H1 (cell line): ENCODE data around the gene KLHDC8B. TPM values are rescaled to one million over a fixed set of nuclear protein-coding genes. Genes with fewer than 3 reads are reported as not detected.

Experiments used
- CTCF ChIA-PET: fragments of 300-600 bp; sonication (Branson Sonifier 250); formaldehyde crosslinking; loops from one replicate; lab custom pipeline; 2021; ENCODE audit not compliant: partially characterized antibody; lab: Charles Lee
- POLR2A ChIA-PET: fragments of 300-600 bp; sonication (Branson Sonifier 250); formaldehyde crosslinking; loops from one replicate; lab custom pipeline; 2021; ENCODE audit warnings: inconsistent platforms; ENCODE audit not compliant: partially characterized antibody; lab: Charles Lee
- DNase-seq, 2 experiments: peaks; one replicate each; pipeline versions ENCODE4 v3.0.0 to v3.0.0-alpha.2; 2010 to 2022; ENCODE audit warnings: low spot score in 2 of 2, low read depth in 1 of 2, mixed read lengths in 1 of 2
- FAIRE-seq: peaks from 2 replicates; lab custom pipeline; 2011; peaks lifted over from hg19 to GRCh38; lab: Jason Lieb, UNC
- H2AFZ ChIP-seq: 2 replicates; pipeline ENCODE4 v1.8.1; 2012; ENCODE audit warnings: low read length, inconsistent platforms
- H2AK5ac ChIP-seq: 2 replicates; pipeline ENCODE4 v1.6.1; 2013; ENCODE audit warnings: low read depth, low read length
- H2BK120ac ChIP-seq: replicated peaks from 2 replicates; pipeline ENCODE3; 2013; ENCODE audit warnings: low read depth, low read length, inconsistent platforms
- H2BK12ac ChIP-seq: 2 replicates; pipeline ENCODE4 v1.6.1; 2013; ENCODE audit warnings: low read depth, low read length
- H2BK15ac ChIP-seq: 2 replicates; pipeline ENCODE4 v1.6.1; 2013; ENCODE audit warnings: low read length
- H2BK20ac ChIP-seq: 2 replicates; pipeline ENCODE4 v1.6.1; 2013; ENCODE audit warnings: low read length
- H2BK5ac ChIP-seq: 2 replicates; pipeline ENCODE4 v1.6.1; 2013; ENCODE audit warnings: low read depth, low read length
- H3K14ac ChIP-seq: 2 replicates; pipeline ENCODE4 v1.6.1; 2013; ENCODE audit warnings: inconsistent platforms; ENCODE audit not compliant: insufficient read length
- H3K18ac ChIP-seq: 2 replicates; pipeline ENCODE4 v1.6.1; 2013; ENCODE audit warnings: low read length; ENCODE audit errors: extremely low read depth
- H3K23ac ChIP-seq: 2 replicates; pipeline ENCODE4 v1.6.1; 2013; ENCODE audit warnings: inconsistent platforms; ENCODE audit not compliant: insufficient read length
- H3K23me2 ChIP-seq: 2 replicates; pipeline ENCODE4 v1.6.1; 2013; ENCODE audit warnings: low read depth, low read length
- H3K27ac ChIP-seq: 2 replicates; pipeline ENCODE4 v1.6.1; 2011; ENCODE audit warnings: low read depth, low read length, inconsistent platforms
- H3K27me3 ChIP-seq, 4 experiments: replicated peaks in 1 of 4; 1 replicate in 1 of 4; 2 replicates in 3 of 4; pipeline versions ENCODE4 v1.6.1 to v1.8.1; 2011 to 2013; ENCODE audit warnings: low read length in 3 of 4, mild to moderate bottlenecking in 3 of 4, inconsistent platforms in 2 of 4, mixed read lengths in 2 of 4, moderate library complexity in 1 of 4; ENCODE audit not compliant: control insufficient read depth in 3 of 4, insufficient read depth in 3 of 4; ENCODE audit errors: extremely low read depth in 1 of 4
- H3K36me3 ChIP-seq, 4 experiments: 2 replicates each; pipeline versions ENCODE4 v1.6.1 to v1.8.1; 2011 to 2013; ENCODE audit warnings: mild to moderate bottlenecking in 4 of 4, low read length in 3 of 4, moderate library complexity in 2 of 4, control low read depth in 1 of 4, inconsistent platforms in 1 of 4; ENCODE audit not compliant: insufficient read depth in 4 of 4, control insufficient read depth in 2 of 4
- H3K4ac ChIP-seq: replicated peaks from 2 replicates; pipeline ENCODE3; 2013; ENCODE audit warnings: low read length, low read depth, mixed read lengths, inconsistent platforms; ENCODE audit not compliant: insufficient read length
- H3K4me1 ChIP-seq, 4 experiments: replicated peaks in 1 of 4; 1 replicate in 1 of 4; 2 replicates in 3 of 4; pipeline versions ENCODE4 v1.6.1 to v1.8.1; 2011 to 2013; ENCODE audit warnings: low read length in 3 of 4, inconsistent platforms in 2 of 4, mixed read lengths in 1 of 4; ENCODE audit not compliant: insufficient read depth in 4 of 4, control insufficient read depth in 3 of 4
- H3K4me2 ChIP-seq, 2 experiments: 2 replicates each; pipeline versions ENCODE4 v1.6.1 to v1.8.1; 2011 to 2013; ENCODE audit warnings: low read depth in 2 of 2, low read length in 2 of 2, control low read depth in 1 of 2, inconsistent platforms in 1 of 2, mild to moderate bottlenecking in 1 of 2; ENCODE audit not compliant: insufficient read depth in 1 of 2
- H3K4me3 ChIP-seq, 4 experiments: fragments of 200-600, 300-600 bp in 1 of 4; sonication (generic), shearing (Covaris generic), sonication (Bioruptor Twin) in 1 of 4; 2 replicates each; pipeline versions ENCODE4 v1.5.1 to v1.8.1; 2011 to 2016; ENCODE audit warnings: low read length in 4 of 4, low read depth in 3 of 4, control low read depth in 2 of 4, inconsistent platforms in 2 of 4, mild to moderate bottlenecking in 2 of 4, mixed read lengths in 1 of 4, moderate library complexity in 1 of 4; ENCODE audit not compliant: insufficient read depth in 2 of 4; ENCODE audit errors: extremely low read depth in 1 of 4
- H3K56ac ChIP-seq: replicated peaks from 2 replicates; pipeline ENCODE3; 2013; ENCODE audit warnings: low read depth, mild to moderate bottlenecking, mixed read lengths, low read length, inconsistent platforms; ENCODE audit not compliant: insufficient read length
- H3K79me1 ChIP-seq: 2 replicates; pipeline ENCODE4 v1.6.1; 2013; ENCODE audit warnings: low read depth, low read length, control low read depth
- H3K79me2 ChIP-seq, 2 experiments: 2 replicates each; pipeline versions ENCODE4 v1.6.1 to v1.8.1; 2012 to 2013; ENCODE audit warnings: low read length in 2 of 2, mild to moderate bottlenecking in 2 of 2, inconsistent platforms in 1 of 2; ENCODE audit not compliant: insufficient read depth in 2 of 2, control insufficient read depth in 1 of 2
- H3K9ac ChIP-seq, 4 experiments: replicated peaks in 1 of 4; 1 replicate in 1 of 4; 2 replicates in 3 of 4; pipeline versions ENCODE4 v1.6.1 to v1.8.1; 2011 to 2013; ENCODE audit warnings: low read depth in 3 of 4, low read length in 3 of 4, control low read depth in 2 of 4, mild to moderate bottlenecking in 2 of 4, moderate library complexity in 2 of 4, inconsistent platforms in 1 of 4; ENCODE audit errors: extremely low read depth in 1 of 4
- H3K9me3 ChIP-seq, 2 experiments: 2 replicates each; pipeline versions ENCODE4 v1.6.1 to v1.8.1; 2012 to 2013; ENCODE audit warnings: mild to moderate bottlenecking in 2 of 2, moderate library complexity in 2 of 2, control low read depth in 1 of 2, inconsistent platforms in 1 of 2, low read depth in 1 of 2, low read length in 1 of 2, mixed read lengths in 1 of 2; ENCODE audit not compliant: insufficient read depth in 2 of 2
- H4K20me1 ChIP-seq, 2 experiments: replicated peaks in 1 of 2; 2 replicates each; pipeline versions ENCODE3 to v1.8.1; 2011 to 2013; ENCODE audit warnings: inconsistent platforms in 2 of 2, low read length in 2 of 2, mild to moderate bottlenecking in 1 of 2; ENCODE audit not compliant: insufficient read depth in 2 of 2, control insufficient read depth in 1 of 2
- H4K5ac ChIP-seq: 2 replicates; pipeline ENCODE4 v1.6.1; 2013; ENCODE audit warnings: low read length, low read depth, mixed read lengths, inconsistent platforms; ENCODE audit not compliant: insufficient read length
- H4K8ac ChIP-seq: 2 replicates; pipeline ENCODE4 v1.8.0; 2013; ENCODE audit warnings: mild to moderate bottlenecking, moderate library complexity, low read length, inconsistent platforms; ENCODE audit not compliant: insufficient read depth; ENCODE audit errors: extremely low read depth
- H4K91ac ChIP-seq: replicated peaks from 2 replicates; pipeline ENCODE3; 2013; ENCODE audit warnings: low read length, mixed read lengths, inconsistent platforms; ENCODE audit not compliant: insufficient read length
- CREB1 ChIP-seq: IDR thresholded peaks from 2 replicates; pipeline ENCODE4 v1.6.1; 2012; ENCODE audit warnings: inconsistent platforms
- EZH2 ChIP-seq: fragments of 200-600 bp; sonication (generic); IDR thresholded peaks from 2 replicates; pipeline ENCODE4 v1.7.1; 2012; ENCODE audit warnings: low read depth, mild to moderate bottlenecking, moderate library complexity, low read length, inconsistent platforms; ENCODE audit not compliant: severe bottlenecking
- WGBS, 2 experiments: shearing (Covaris generic) in 1 of 2; methylation state at CpG; one replicate each; pipeline versions ENCODE4 v1.1.6 to v1.1.7; 2013 to 2015; ENCODE audit warnings: low lambda C conversion rate in 2 of 2, mixed read lengths in 2 of 2, inconsistent platforms in 1 of 2, low coverage in 1 of 2, missing lambda C conversion rate in 1 of 2; ENCODE audit not compliant: insufficient replicate concordance in 2 of 2, insufficient coverage in 1 of 2, insufficient read length in 1 of 2; ENCODE audit errors: extremely low coverage in 1 of 2, missing lambda C conversion rate in 1 of 2; 5-methylcytosine and 5-hydroxymethylcytosine counted together
- polyA plus RNA-seq, 7 experiments: library from polyadenylated mRNA; depleted of rRNA in 3 of 7; stranded (reverse) in 5 of 7; unstranded in 2 of 7; fragments of >200 nt in 5 of 7; fragments of 200-250 nt in 2 of 7; gene quantifications; 1 replicate in 5 of 7; 2 replicates in 1 of 7; 4 replicates in 1 of 7; pipeline versions ENCODE4 v1.2.1 to v1.2.3, GENCODE V29; 2011 to 2013; ENCODE audit warnings: missing spikeins in 2 of 7, mixed read lengths in 2 of 7
- total RNA-seq: library from RNA; stranded (reverse); fragmentation: NEBNext Ultra II Directional; extraction: Animal tissue kit (Norgen Biotek cat#: 25700); gene quantifications from 2 replicates; pipeline ENCODE4 v1.2.1, GENCODE V29; 2021
- TF ChIP-seq, protein P1 (sequence below): IDR thresholded peaks from 2 replicates; pipeline ENCODE4 v1.6.1; 2011; ENCODE audit warnings: low read depth, mild to moderate bottlenecking, low read length; ENCODE audit not compliant: insufficient read depth

KLHDC8B gene
- total and polyA plus RNA-seq, 2 of the 8 experiments (the other 6 are each of a cell fraction or from before 2014, with no cell fraction given) = 15.8 to 21.3 TPM

DNA sequence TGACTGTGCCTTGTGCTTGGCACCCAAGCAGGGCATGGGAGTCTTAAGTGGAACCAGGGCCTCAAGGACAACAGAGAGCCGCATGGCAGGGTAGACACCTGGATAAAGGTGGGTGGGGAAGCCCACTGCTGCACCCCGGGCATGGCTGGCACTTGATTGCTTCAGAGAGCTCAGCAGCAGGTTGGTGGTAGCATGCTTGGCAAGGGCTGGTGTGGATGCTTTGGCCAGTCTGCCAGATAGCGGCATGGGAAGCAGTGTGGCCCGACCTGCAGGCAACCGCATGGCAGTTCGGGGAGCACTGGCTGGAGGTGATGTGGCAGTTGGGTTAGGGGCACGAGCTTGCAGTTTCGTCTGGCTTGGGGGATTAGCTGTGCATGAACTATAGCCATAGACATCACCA is 7.8 kb upstream of the KLHDC8B start:
- Histone ChIP-seq H3K23me2 (peaks cover 9% of the 10 kb centered on the region), H3K36me3 (peaks cover 5 to 20% (median 12%) of the 10 kb centered on the region in 4 experiments), H3K4me3 (no peak overlapping the region), H3K9ac (no peak overlapping the region), H3K23ac (no peak overlapping the region), H4K8ac (no peak overlapping the region), H3K4me2 (no peak overlapping the region), H4K20me1 (peaks cover 3 to 16% of the 10 kb centered on the region in 2 experiments), H3K79me2 (peaks cover 9 to 25% of the 10 kb centered on the region in 2 experiments; a peak in 3 of 4 replicates), H2BK12ac (no peak overlapping the region), H3K27ac (no peak overlapping the region), H2BK5ac (no peak overlapping the region)
- FAIRE-seq (no peak), DNase-seq (no peak)
- CTCF ChIA-PET = interaction anchor here (0.6 to 1.7 kb wide), 5 partner anchors 28 to 289 kb away, joined by 3 to 5 read pairs (median 4); partner anchors contain the start of genes LAMB2 and USP19
- WGBS, 2 experiments = 91% methylated on average over 8 of the region's 8 CpGs; no CpG with 5 or more reads in 1 of the 2 experiments
- TF ChIP-seq CREB1 (no peak), EZH2 (no peak)
- TF ChIP-seq, protein P1, sequence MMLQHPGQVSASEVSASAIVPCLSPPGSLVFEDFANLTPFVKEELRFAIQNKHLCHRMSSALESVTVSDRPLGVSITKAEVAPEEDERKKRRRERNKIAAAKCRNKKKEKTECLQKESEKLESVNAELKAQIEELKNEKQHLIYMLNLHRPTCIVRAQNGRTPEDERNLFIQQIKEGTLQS = no peak
- TF ChIP-seq, all 59 proteins: peak for 0
- Histone ChIP-seq H3K14ac (no peak overlapping the region), H3K4ac (no peak overlapping the region), H2AFZ (no peak overlapping the region), H3K9me3 (no peaks in the 10 kb centered on the region), H2BK120ac (no peak overlapping the region), H2AK5ac (no peak overlapping the region), H2BK20ac (no peak overlapping the region), H4K91ac (no peak overlapping the region), H4K5ac (no peak overlapping the region), H3K56ac (no peak overlapping the region), H3K27me3 (peaks cover 0 to 3% (median 0%) of the 10 kb centered on the region in 4 experiments; a peak in 1 of 7 replicates), H3K4me1 (peaks cover 0 to 11% (median 4%) of the 10 kb centered on the region in 4 experiments; a peak in 4 of 7 replicates), H3K18ac (no peak overlapping the region), H2BK15ac (no peak overlapping the region), H3K79me1 (peaks cover 23% of the 10 kb centered on the region)
- POLR2A ChIA-PET = interaction anchor here (2.2 to 4.3 kb wide), 2 partner anchors 8 kb away, joined by 8 to 15 read pairs; partner anchors contain the start of gene KLHDC8B
